HepG2 (cell line): Measurements from ENCODE around the gene DRD3. TPM values are rescaled to one million over a fixed set of nuclear protein-coding genes. Genes with fewer than 3 reads are reported as not detected.

Source experiments
- ATAC-seq: fragments of 200-7000 bp; cut with Tn5 transposase; 3 replicates; pipeline ENCODE4 v1.9.1; 2020; ENCODE audit warnings: mild to moderate bottlenecking, moderate library complexity
- BruUV-seq: library from RNA; stranded (reverse); fragments of 400-500 nt; replicated peaks from 2 replicates; lab custom pipeline; 2021; lab: Mats Ljungman, UMichigan
- CTCF ChIA-PET: fragments of 300-600 bp; formaldehyde crosslinking; extraction: SDS; loops from one replicate; lab custom pipeline; 2021; ENCODE audit warnings: low total read pairs, inconsistent platforms, low intra/inter-chr PET ratio; lab: Yijun Ruan, JAX
- POLR2A ChIA-PET: fragments of 350-600 bp; sonication (Branson Sonifier 250); formaldehyde crosslinking; loops from one replicate; lab custom pipeline; 2020; ENCODE audit warnings: antibody characterized with exemption, inconsistent platforms; lab: Yijun Ruan, JAX
- DNase-seq: peaks from one replicate; pipeline ENCODE4 v3.0.0-alpha.2; 2015; ENCODE audit warnings: low spot score
- FAIRE-seq: peaks from 3 replicates; lab custom pipeline; 2011; peaks lifted over from hg19 to GRCh38; lab: Jason Lieb, UNC
- H2AFZ ChIP-seq: one replicate; pipeline ENCODE4 v1.6.1; 2011; ENCODE audit warnings: low read length, inconsistent platforms
- H3K27ac ChIP-seq: fragments of 300-600 bp; 3 replicates; pipeline ENCODE4 v1.8.0; 2011; ENCODE audit warnings: mixed run types, mild to moderate bottlenecking, mixed read lengths, low read length, inconsistent platforms; ENCODE audit not compliant: insufficient read depth; ENCODE audit errors: extremely low read length
- H3K27me3 ChIP-seq, 2 experiments: fragments of 200-600 bp in 1 of 2; 2 replicates in 1 of 2; 3 replicates in 1 of 2; pipeline versions ENCODE4 v1.6.0 to v1.8.0; 2011; ENCODE audit warnings: low read length in 2 of 2, mild to moderate bottlenecking in 2 of 2, moderate library complexity in 2 of 2, inconsistent platforms in 1 of 2; ENCODE audit not compliant: insufficient read depth in 2 of 2, control insufficient read depth in 1 of 2
- H3K36me3 ChIP-seq, 2 experiments: fragments of 200-600 bp in 1 of 2; replicated peaks in 1 of 2; 2 replicates in 1 of 2; 3 replicates in 1 of 2; pipeline versions ENCODE4 v1.5.1 to v1.8.0; 2011; ENCODE audit warnings: low read length in 2 of 2, inconsistent platforms in 1 of 2; ENCODE audit not compliant: insufficient read depth in 2 of 2, control insufficient read depth in 1 of 2
- H3K4me1 ChIP-seq: 2 replicates; pipeline ENCODE4 v1.5.1; 2012; ENCODE audit warnings: low read length, inconsistent platforms; ENCODE audit not compliant: insufficient read depth
- H3K4me2 ChIP-seq: 2 replicates; pipeline ENCODE4 v1.6.0; 2011; ENCODE audit warnings: low read depth, low read length, inconsistent platforms
- H3K4me3 ChIP-seq, 3 experiments: fragments of 200-600 bp in 1 of 3; sonication (generic), shearing (Covaris generic) in 1 of 3; replicated peaks in 1 of 3; 2 replicates each; pipeline ENCODE4 v1.5.1; 2011 to 2016; ENCODE audit warnings: low read length in 3 of 3, inconsistent platforms in 2 of 3, low read depth in 2 of 3, mild to moderate bottlenecking in 2 of 3, control low read depth in 1 of 3, mixed read lengths in 1 of 3; ENCODE audit not compliant: insufficient read depth in 1 of 3
- H3K79me2 ChIP-seq: one replicate; pipeline ENCODE4 v1.6.1; 2011; ENCODE audit warnings: low read length, inconsistent platforms; ENCODE audit not compliant: insufficient read depth
- H3K9ac ChIP-seq: 2 replicates; pipeline ENCODE4 v1.6.0; 2011; ENCODE audit warnings: mild to moderate bottlenecking, low read depth, low read length, inconsistent platforms; ENCODE audit not compliant: insufficient read depth
- H3K9me3 ChIP-seq: 2 replicates; pipeline ENCODE4 v1.5.1; 2012; ENCODE audit warnings: mild to moderate bottlenecking, low read length
- H4K20me1 ChIP-seq: 2 replicates; pipeline ENCODE4 v1.6.0; 2011; ENCODE audit warnings: inconsistent platforms, mild to moderate bottlenecking, low read length, moderate library complexity; ENCODE audit not compliant: insufficient read depth
- CREB1 ChIP-seq, 2 experiments: fragments of 450-650 bp in 1 of 2; IDR thresholded peaks; 2 replicates each; pipeline ENCODE4 v1.6.1; 2016 to 2017; ENCODE audit warnings: control low read depth in 1 of 2, mild to moderate bottlenecking in 1 of 2, missing compliant biosample characterization in 1 of 2, missing genetic modification characterization in 1 of 2
- FOXA1 ChIP-seq, 2 experiments: fragments of 450-650 bp in 1 of 2; sonication (generic) in 1 of 2; formaldehyde crosslinking in 1 of 2; IDR thresholded peaks; 2 replicates each; pipeline versions ENCODE4 v1.4.0 to v1.6.1; 2016 to 2020; ENCODE audit warnings: missing genetic modification reagents in 1 of 2
- LBX2 ChIP-seq: sonication (generic); formaldehyde crosslinking; IDR thresholded peaks from 2 replicates; pipeline ENCODE4 v1.5.0; 2020; ENCODE audit warnings: missing genetic modification reagents, mild to moderate bottlenecking, borderline replicate concordance
- REL ChIP-seq: sonication (generic); formaldehyde crosslinking; conservative IDR thresholded peaks from 2 replicates; pipeline ENCODE4 v1.8.0; 2022; ENCODE audit warnings: mild to moderate bottlenecking, missing genetic modification reagents, moderate library complexity
- TCF7L2 ChIP-seq: IDR thresholded peaks from 2 replicates; pipeline ENCODE4 v1.6.1; 2011; ENCODE audit warnings: mild to moderate bottlenecking, low read depth, low read length, moderate library complexity
- ZKSCAN8 ChIP-seq: IDR thresholded peaks from 2 replicates; pipeline ENCODE4 v1.6.1; 2016; ENCODE audit warnings: borderline replicate concordance, missing genetic modification reagents, missing compliant biosample characterization
- ZNF234 ChIP-seq: sonication (generic); formaldehyde crosslinking; conservative IDR thresholded peaks from 2 replicates; pipeline ENCODE4 v1.5.1; 2020; ENCODE audit warnings: mild to moderate bottlenecking, missing genetic modification reagents
- ZNF333 ChIP-seq: sonication (generic); formaldehyde crosslinking; IDR thresholded peaks from 2 replicates; pipeline ENCODE4 v1.4.0; 2020; ENCODE audit warnings: mild to moderate bottlenecking, missing genetic modification reagents, borderline replicate concordance
- ZNF674 ChIP-seq: sonication (generic); formaldehyde crosslinking; IDR thresholded peaks from 2 replicates; pipeline ENCODE4 v1.5.0; 2020; ENCODE audit warnings: low read depth, mild to moderate bottlenecking, missing genetic modification reagents
- ZNF704 ChIP-seq: sonication (generic); formaldehyde crosslinking; IDR thresholded peaks from 2 replicates; pipeline ENCODE4 v1.8.1; 2023; ENCODE audit warnings: mild to moderate bottlenecking, inconsistent platforms, moderate library complexity, missing genetic modification reagents, borderline replicate concordance
- ZNF737 ChIP-seq: sonication (generic); formaldehyde crosslinking; IDR thresholded peaks from 2 replicates; pipeline ENCODE4 v1.5.0; 2020; ENCODE audit warnings: missing genetic modification reagents, mild to moderate bottlenecking, borderline replicate concordance
- ZNF766 ChIP-seq: sonication (generic); formaldehyde crosslinking; IDR thresholded peaks from 2 replicates; pipeline ENCODE4 v1.5.0; 2020; ENCODE audit warnings: missing genetic modification reagents, borderline replicate concordance
- WGBS: methylation state at CpG from one replicate; pipeline ENCODE4 v1.1.6; 2017; ENCODE audit warnings: low lambda C conversion rate; 5-methylcytosine and 5-hydroxymethylcytosine counted together
- in situ Hi-C: cut with HindIII; loops from 2 replicates; pipeline ENCODE4 v1.10.0; 2017; ENCODE audit warnings: low pct_unique_long_range_greater_than_20kb; ENCODE audit not compliant: extremely low pct_ligation_motif_present
- intact Hi-C: fragments of 100-400 bp; cut with micrococcal nuclease; formaldehyde crosslinking; loops from one replicate; pipeline ENCODE4 v1.10.0; 2022; ENCODE audit not compliant: unreplicated experiment
- polyA plus RNA-seq, 8 experiments: library from polyadenylated mRNA; depleted of rRNA in 3 of 8; stranded (reverse) in 7 of 8; unstranded in 1 of 8; fragments of >200 nt; fragmentation: Illumina TruSeq in 4 of 8; extraction: Trizol in 4 of 8; gene quantifications; 2 replicates each; pipeline versions ENCODE4 v1.2.1 to v1.2.3, GENCODE V29; 2011 to 2016; ENCODE audit warnings: low read depth in 4 of 8, missing spikeins in 1 of 8, mixed read lengths in 1 of 8; ENCODE audit not compliant: insufficient read depth in 1 of 8
- total RNA-seq, 5 experiments: library from RNA; depleted of rRNA; stranded (reverse); fragments of >200 nt; fragmentation: Illumina TruSeq; extraction: Trizol; gene quantifications; 2 replicates each; pipeline ENCODE4 v1.2.3, GENCODE V29; 2016; ENCODE audit warnings: low read depth in 1 of 5
- TF ChIP-seq, protein P1 (sequence below): sonication (generic); formaldehyde crosslinking; IDR thresholded peaks from 2 replicates; pipeline ENCODE4 v1.4.0; 2020; ENCODE audit warnings: missing genetic modification reagents, mild to moderate bottlenecking, borderline replicate concordance

Gene DRD3
- total and polyA plus RNA-seq, 2 of the 13 experiments (the other 11 are each of a cell fraction or from before 2014, with no cell fraction given), result not detected

GRCh38 chr3:114168150-114168549 is 10.7 kb downstream of the DRD3 start:
- 1% methylated on average over 2 of the region's 2 CpGs for WGBS
- ChIA-PET POLR2A (no interaction called here), CTCF (no interaction called here)
- H3K36me3 ChIP-seq, result no peaks in the 10 kb centered on the region
- H3K4me2 ChIP-seq, result no peak overlapping the region
- H2AFZ ChIP-seq, result no peak overlapping the region
- no TSS peak for BruUV-seq
- H3K27me3 ChIP-seq, result peaks cover 0 to 7% of the 10 kb centered on the region in 2 experiments; a peak in 2 of 5 replicates
- H3K27ac ChIP-seq, result no peak overlapping the region
- no peaks in the 10 kb centered on the region for H3K9me3 ChIP-seq
- H3K79me2 ChIP-seq, result no peaks in the 10 kb centered on the region
- ATAC-seq (no peak), FAIRE-seq (no peak), DNase-seq (no peak)
- H3K4me1 ChIP-seq, result no peaks in the 10 kb centered on the region
- no peak overlapping the region for H3K9ac ChIP-seq
- no peak overlapping the region for H3K4me3 ChIP-seq
- intact Hi-C loops, result no loop called here
- no peaks in the 10 kb centered on the region for H4K20me1 ChIP-seq
- in situ Hi-C loops, result no loop called here
- TF ChIP-seq ZNF333 (CRISPR knock-in tag) (no peak), TCF7L2 (no peak), CREB1 (IDR thresholded peaks at IDR 0.05) (peak; percentile 51; the same call in 1 of the 2 replicates), CREB1 (CRISPR knock-in tag; IDR thresholded peaks at IDR 0.05) (no peak), ZKSCAN8 (no peak), ZNF704 (CRISPR knock-in tag) (no peak)

GRCh38 chr3:114157321-114157720 is 21.5 kb downstream of the DRD3 start:
- FAIRE-seq (no peak), DNase-seq (no peak), ATAC-seq (no peak)
- H3K36me3 ChIP-seq, result no peaks in the 10 kb centered on the region
- no peaks in the 10 kb centered on the region for H3K79me2 ChIP-seq
- ChIA-PET POLR2A (no interaction called here), CTCF (no interaction called here)
- peaks cover 5% of the 10 kb centered on the region; the same call in 1 of the 2 replicates for H3K4me1 ChIP-seq
- no peaks in the 10 kb centered on the region for H3K9me3 ChIP-seq
- WGBS, result 0% methylated on average over 1 of the region's 1 CpG
- intact Hi-C loops, result loop anchor here (10.0 kb wide), 1 partner anchor 193 kb away; no protein-coding TSS in a partner anchor
- no TSS peak for BruUV-seq
- no peaks in the 10 kb centered on the region for H4K20me1 ChIP-seq
- H3K9ac ChIP-seq, result no peak overlapping the region
- no peak overlapping the region for H2AFZ ChIP-seq
- peaks cover 0 to 28% of the 10 kb centered on the region in 2 experiments; a peak in 2 of 5 replicates for H3K27me3 ChIP-seq
- TF ChIP-seq, protein P1, sequence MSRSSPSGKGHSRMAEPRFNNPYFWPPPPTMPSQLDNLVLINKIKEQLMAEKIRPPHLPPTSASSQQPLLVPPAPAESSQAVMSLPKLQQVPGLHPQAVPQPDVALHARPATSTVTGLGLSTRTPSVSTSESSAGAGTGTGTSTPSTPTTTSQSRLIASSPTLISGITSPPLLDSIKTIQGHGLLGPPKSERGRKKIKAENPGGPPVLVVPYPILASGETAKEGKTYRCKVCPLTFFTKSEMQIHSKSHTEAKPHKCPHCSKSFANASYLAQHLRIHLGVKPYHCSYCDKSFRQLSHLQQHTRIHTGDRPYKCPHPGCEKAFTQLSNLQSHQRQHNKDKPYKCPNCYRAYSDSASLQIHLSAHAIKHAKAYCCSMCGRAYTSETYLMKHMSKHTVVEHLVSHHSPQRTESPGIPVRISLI (CRISPR knock-in tag), result no peak
- TF ChIP-seq ZNF333 (CRISPR knock-in tag) (no peak), LBX2 (CRISPR knock-in tag) (no peak), ZNF766 (CRISPR knock-in tag) (no peak), ZNF234 (CRISPR knock-in tag) (no peak), REL (CRISPR knock-in tag) (no peak), ZNF674 (no peak), FOXA1 (IDR thresholded peaks at IDR 0.05) (no peak), FOXA1 (CRISPR knock-in tag; IDR thresholded peaks at IDR 0.05) (no peak), ZNF737 (CRISPR knock-in tag) (no peak)
- in situ Hi-C loops, result loop anchor here (10.0 kb wide), 1 partner anchor 137 kb away; the partner anchor contains the start of gene TIGIT
- H3K4me2 ChIP-seq, result no peak overlapping the region
- H3K27ac ChIP-seq, result no peak overlapping the region
- no peak overlapping the region for H3K4me3 ChIP-seq
